ENCODE data around the gene ACAT1. TPM values are rescaled to one million over a fixed set of nuclear protein-coding genes. Genes with fewer than 3 reads are reported as not detected.

Gene ACAT1
- total and polyA plus RNA-seq, 2 of the 8 experiments (the other 6 are each of a cell fraction or from before 2014, with no cell fraction given) = 30.4 to 30.9 TPM

GRCh38 chr11:108101090-108101775, 20.1 kb upstream of the ACAT1 start:
- no peak overlapping the region for H3K4me2 ChIP-seq (ENCODE audit: insufficient read depth in 1 of 2, low read depth in 2 of 2, low read length in 2 of 2)
- no peaks in the 10 kb centered on the region for H3K27me3 ChIP-seq (replicated peaks in 1 of 4; ENCODE audit: control insufficient read depth in 3 of 4, extremely low read depth in 1 of 4, insufficient read depth in 3 of 4, low read length in 3 of 4)
- no peak overlapping the region for H4K8ac ChIP-seq (ENCODE audit: extremely low read depth, insufficient read depth, low read length)
- FAIRE-seq (no peak), DNase-seq (ENCODE audit: low read depth in 1 of 2, low spot score in 2 of 2) (no peak)
- ChIA-PET POLR2A (ENCODE audit: partially characterized antibody) (interaction anchor here (0.6 kb wide), 1 partner anchor 18 kb away, joined by 4 read pairs; no protein-coding TSS in a partner anchor), CTCF (ENCODE audit: partially characterized antibody) (interaction anchor here (0.7 to 2.7 kb wide), 6 partner anchors 9 to 100 kb away, joined by 3 to 11 read pairs (median 4); no protein-coding TSS in a partner anchor)
- H4K20me1 ChIP-seq (replicated peaks in 1 of 2; ENCODE audit: control insufficient read depth in 1 of 2, insufficient read depth in 2 of 2, low read length in 2 of 2) = no peaks in the 10 kb centered on the region
- no peak overlapping the region for H3K4me3 ChIP-seq (ENCODE audit: extremely low read depth in 1 of 4, insufficient read depth in 2 of 4, low read depth in 3 of 4, low read length in 4 of 4)
- H3K56ac ChIP-seq (replicated peaks; ENCODE audit: insufficient read length, low read depth, low read length) = no peak overlapping the region
- no peak overlapping the region for H2AK5ac ChIP-seq (ENCODE audit: low read depth, low read length)
- no peaks in the 10 kb centered on the region for H3K23me2 ChIP-seq (ENCODE audit: low read depth, low read length)
- no peak overlapping the region for H3K4ac ChIP-seq (replicated peaks; ENCODE audit: insufficient read length, low read depth, low read length)
- H3K4me1 ChIP-seq (replicated peaks in 1 of 4; ENCODE audit: control insufficient read depth in 3 of 4, insufficient read depth in 4 of 4, low read length in 3 of 4) = no peaks in the 10 kb centered on the region
- H3K9ac ChIP-seq (replicated peaks in 1 of 4; ENCODE audit: extremely low read depth in 1 of 4, low read depth in 3 of 4, low read length in 3 of 4) = no peak overlapping the region
- no peak overlapping the region for H2AFZ ChIP-seq (ENCODE audit: low read length)
- TF ChIP-seq BACH1 (IDR thresholded peaks at IDR 0.05; ENCODE audit: low read length) = no peak
- TF ChIP-seq TAF1 (IDR thresholded peaks at IDR 0.05; ENCODE audit: low read depth, low read length) = no peak
- no peak overlapping the region for H2BK12ac ChIP-seq (ENCODE audit: low read depth, low read length)
- H3K27ac ChIP-seq (ENCODE audit: low read depth, low read length) = no peak overlapping the region
- no peak overlapping the region for H3K23ac ChIP-seq (ENCODE audit: insufficient read length)
- no peak overlapping the region for H4K5ac ChIP-seq (ENCODE audit: insufficient read length, low read depth, low read length)
- no peak overlapping the region for H2BK5ac ChIP-seq (ENCODE audit: low read depth, low read length)
- H3K9me3 ChIP-seq (ENCODE audit: insufficient read depth in 2 of 2, low read depth in 1 of 2, low read length in 1 of 2) = no peaks in the 10 kb centered on the region
- no peak overlapping the region for H3K18ac ChIP-seq (ENCODE audit: extremely low read depth, low read length)
- H2BK120ac ChIP-seq (replicated peaks; ENCODE audit: low read depth, low read length) = no peak overlapping the region
- H4K91ac ChIP-seq (replicated peaks; ENCODE audit: insufficient read length, low read length) = no peak overlapping the region
- H3K79me2 ChIP-seq (ENCODE audit: control insufficient read depth in 1 of 2, insufficient read depth in 2 of 2, low read length in 2 of 2) = no peaks in the 10 kb centered on the region
- peaks cover 0 to 32% (median 4%) of the 10 kb centered on the region in 4 experiments; a peak in 5 of 8 replicates for H3K36me3 ChIP-seq (ENCODE audit: control insufficient read depth in 2 of 4, insufficient read depth in 4 of 4, low read length in 3 of 4)
- H3K79me1 ChIP-seq (ENCODE audit: low read depth, low read length) = no peaks in the 10 kb centered on the region
- H2BK15ac ChIP-seq (ENCODE audit: low read length) = no peak overlapping the region
- WGBS, 2 experiments (ENCODE audit: extremely low coverage in 1 of 2, insufficient coverage in 1 of 2, insufficient read length in 1 of 2, insufficient replicate concordance in 2 of 2, low coverage in 1 of 2, low lambda C conversion rate in 2 of 2, missing lambda C conversion rate in 1 of 2) = 88% methylated on average over 1 of the region's 1 CpG; no CpG with 5 or more reads in 1 of the 2 experiments
- H3K14ac ChIP-seq (ENCODE audit: insufficient read length) = no peak overlapping the region
- H2BK20ac ChIP-seq (ENCODE audit: low read length) = no peak overlapping the region

Measured in H1 (cell line).